ENCODE results near the gene ZSWIM4.

The ZSWIM4 gene

GRCh38 chr19:13844130-13844631 lies 48.9 kb downstream of the ZSWIM4 start:
- TF ChIP-seq CTCF (IDR thresholded peaks at IDR 0.05; ENCODE audit: low read depth, low read length, poor library complexity, severe bottlenecking) (no peak), EZH2phosphoT487 (IDR thresholded peaks at IDR 0.05; ENCODE audit: borderline replicate concordance, low read length) (no peak)
- Histone ChIP-seq H3K9me2 (replicated peaks; ENCODE audit: control insufficient read depth, low read length) (no peaks in the 10 kb centered on the region), H3K36me3 (ENCODE audit: control insufficient read depth, low read length) (no peaks in the 10 kb centered on the region), H3F3A (ENCODE audit: control insufficient read depth, insufficient read depth) (peaks cover 22% of the 10 kb centered on the region), H3K4me1 (ENCODE audit: control insufficient read depth, low read length) (peaks cover 88% of the 10 kb centered on the region), H4K20me1 (ENCODE audit: control insufficient read depth, insufficient read depth, low read depth, low read length) (no peaks in the 10 kb centered on the region), H3K4me3 (ENCODE audit: low read length) (no peak overlapping the region), H3K9me3 (ENCODE audit: control insufficient read depth, insufficient read depth, low read length) (no peaks in the 10 kb centered on the region), H3K27ac (ENCODE audit: low read depth, low read length) (no peak overlapping the region), H3K79me2 (ENCODE audit: control insufficient read depth, low read length) (0 out of 2 replicates have a peak, but pooled peaks cover 6% of the 10 kb centered on the region), H3K4me2 (ENCODE audit: low read length) (no peak overlapping the region), H3K27me3 (ENCODE audit: control insufficient read depth, low read length) (peaks cover 10% of the 10 kb centered on the region)

- Histone ChIP-seq H3K27ac (ENCODE audit: low read depth, low read length) (peak overlapping the region; percentile 63), H3K4me3 (ENCODE audit: low read length) (peak overlapping the region; percentile 74), H4K20me1 (ENCODE audit: control insufficient read depth, insufficient read depth, low read depth, low read length) (no peaks in the 10 kb centered on the region), H3K27me3 (ENCODE audit: control insufficient read depth, low read length) (peaks cover 10% of the 10 kb centered on the region), H3K9me3 (ENCODE audit: control insufficient read depth, insufficient read depth, low read length) (no peaks in the 10 kb centered on the region), H3K4me2 (ENCODE audit: low read length) (peak overlapping the region; percentile 97), H3F3A (ENCODE audit: control insufficient read depth, insufficient read depth) (peaks cover 22% of the 10 kb centered on the region), H3K79me2 (ENCODE audit: control insufficient read depth, low read length) (no peaks in the 10 kb centered on the region), H3K36me3 (ENCODE audit: control insufficient read depth, low read length) (no peaks in the 10 kb centered on the region), H3K4me1 (ENCODE audit: control insufficient read depth, low read length) (peaks cover 70% of the 10 kb centered on the region), H3K9me2 (replicated peaks; ENCODE audit: control insufficient read depth, low read length) (no peaks in the 10 kb centered on the region)
- TF ChIP-seq CTCF (IDR thresholded peaks at IDR 0.05; ENCODE audit: low read depth, low read length, poor library complexity, severe bottlenecking) = no peak
- TF ChIP-seq EZH2phosphoT487 (IDR thresholded peaks at IDR 0.05; ENCODE audit: borderline replicate concordance, low read length) = no peak
Observed at GRCh38 chr19:13846557-13847406, 51.5 kb downstream of the ZSWIM4 start.

- H3K4me1 ChIP-seq (ENCODE audit: control insufficient read depth, low read length) = peaks cover 64% of the 10 kb centered on the region
- peaks cover 22% of the 10 kb centered on the region for H3F3A ChIP-seq (ENCODE audit: control insufficient read depth, insufficient read depth)
- no peaks in the 10 kb centered on the region for H4K20me1 ChIP-seq (ENCODE audit: control insufficient read depth, insufficient read depth, low read depth, low read length)
- no peaks in the 10 kb centered on the region for H3K9me3 ChIP-seq (ENCODE audit: control insufficient read depth, insufficient read depth, low read length)
- peak overlapping the region; percentile 97 for H3K4me2 ChIP-seq (ENCODE audit: low read length)
- H3K27ac ChIP-seq (ENCODE audit: low read depth, low read length) = peak overlapping the region; percentile 63
- no peaks in the 10 kb centered on the region for H3K79me2 ChIP-seq (ENCODE audit: control insufficient read depth, low read length)
- peaks cover 5% of the 10 kb centered on the region; the same call in 1 of the 2 replicates for H3K27me3 ChIP-seq (ENCODE audit: control insufficient read depth, low read length)
- H3K36me3 ChIP-seq (ENCODE audit: control insufficient read depth, low read length) = no peaks in the 10 kb centered on the region
- H3K4me3 ChIP-seq (ENCODE audit: low read length) = peak overlapping the region; percentile 74
- H3K9me2 ChIP-seq (replicated peaks; ENCODE audit: control insufficient read depth, low read length) = no peaks in the 10 kb centered on the region
- TF ChIP-seq EZH2phosphoT487 (IDR thresholded peaks at IDR 0.05; ENCODE audit: borderline replicate concordance, low read length) (no peak), CTCF (IDR thresholded peaks at IDR 0.05; ENCODE audit: low read depth, low read length, poor library complexity, severe bottlenecking) (peak; percentile 14)
Observed at GRCh38 chr19:13847407-13848339, 52.4 kb downstream of the ZSWIM4 start.
